Left ventricle myocardium inferior (tissue), 1 donor: ENCODE results near the gene KLHL40. TPM values are rescaled to one million over a fixed set of nuclear protein-coding genes. Genes with fewer than 3 reads are reported as not detected.

Source experiments
- DNase-seq: peaks from one replicate; pipeline ENCODE4 v3.0.0-alpha.2; 2020
- H3K27ac ChIP-seq: fragments of 200-600 bp; replicated peaks from 2 replicates; pipeline ENCODE4 v1.8.0; 2021
- H3K27me3 ChIP-seq: fragments of 200-600 bp; 2 replicates; pipeline ENCODE4 v1.8.0; 2021; ENCODE audit warnings: low read depth
- H3K36me3 ChIP-seq: fragments of 200-600 bp; 2 replicates; pipeline ENCODE4 v1.8.0; 2021
- H3K4me1 ChIP-seq: fragments of 200-600 bp; 2 replicates; pipeline ENCODE4 v1.8.0; 2021
- H3K4me3 ChIP-seq: fragments of 200-600 bp; 2 replicates; pipeline ENCODE4 v1.8.0; 2021; ENCODE audit warnings: mild to moderate bottlenecking, moderate library complexity
- H3K9me3 ChIP-seq: fragments of 200-600 bp; replicated peaks from 2 replicates; pipeline ENCODE4 v1.8.0; 2021
- intact Hi-C: fragments of 100-400 bp; cut with micrococcal nuclease; formaldehyde crosslinking; loops from one replicate; pipeline ENCODE4 v1.11.0; 2022
- total RNA-seq: library from RNA; stranded (reverse); fragmentation: NEBNext Ultra II Directional; extraction: Animal tissue kit (Norgen Biotek cat#: 25700); gene quantifications from one replicate; pipeline ENCODE4 v1.2.1, GENCODE V29; 2021
- TF ChIP-seq, protein P1 (sequence below): fragments of 200-600 bp; IDR thresholded peaks from 2 replicates; pipeline ENCODE4 v1.8.0; 2021; ENCODE audit warnings: antibody characterized with exemption, mild to moderate bottlenecking, borderline replicate concordance
- donor health status: DM: no; HTN: yes; CAD: no; lungs with severe emphysema.

The KLHL40 gene
- total RNA-seq, 1 donor from 2014 or later: 0.22 TPM

DNA sequence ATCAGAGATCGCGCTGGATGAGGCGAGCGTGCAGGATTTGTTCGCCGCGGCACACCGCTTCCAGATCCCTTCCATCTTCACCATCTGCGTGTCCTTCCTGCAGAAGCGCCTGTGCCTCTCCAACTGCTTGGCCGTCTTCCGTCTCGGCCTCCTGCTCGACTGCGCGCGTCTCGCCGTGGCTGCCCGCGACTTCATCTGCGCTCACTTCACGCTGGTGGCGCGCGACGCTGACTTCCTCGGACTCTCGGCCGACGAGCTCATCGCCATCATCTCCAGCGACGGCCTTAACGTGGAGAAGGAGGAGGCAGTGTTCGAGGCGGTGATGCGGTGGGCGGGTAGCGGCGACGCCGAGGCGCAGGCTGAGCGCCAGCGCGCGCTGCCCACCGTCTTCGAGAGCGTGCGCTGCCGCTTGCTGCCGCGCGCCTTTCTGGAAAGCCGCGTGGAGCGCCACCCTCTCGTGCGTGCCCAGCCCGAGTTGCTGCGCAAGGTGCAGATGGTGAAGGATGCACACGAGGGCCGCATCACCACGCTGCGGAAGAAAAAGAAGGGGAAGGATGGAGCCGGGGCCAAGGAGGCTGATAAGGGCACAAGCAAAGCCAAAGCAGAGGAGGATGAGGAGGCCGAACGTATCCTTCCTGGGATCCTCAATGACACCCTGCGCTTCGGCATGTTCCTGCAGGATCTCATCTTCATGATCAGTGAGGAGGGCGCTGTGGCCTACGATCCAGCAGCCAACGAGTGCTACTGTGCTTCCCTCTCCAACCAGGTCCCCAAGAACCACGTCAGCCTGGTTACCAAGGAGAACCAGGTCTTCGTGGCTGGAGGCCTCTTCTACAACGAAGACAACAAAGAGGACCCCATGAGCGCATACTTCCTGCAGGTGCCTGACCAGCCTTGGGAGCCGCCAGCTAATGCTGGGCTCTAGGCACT is 819 bp downstream of the KLHL40 start:
- no peaks in the 10 kb centered on the region for H3K36me3 ChIP-seq
- H3K4me1 ChIP-seq: peaks cover 30% of the 10 kb centered on the region
- H3K27me3 ChIP-seq: peaks cover 23% of the 10 kb centered on the region
- TF ChIP-seq, protein P1, sequence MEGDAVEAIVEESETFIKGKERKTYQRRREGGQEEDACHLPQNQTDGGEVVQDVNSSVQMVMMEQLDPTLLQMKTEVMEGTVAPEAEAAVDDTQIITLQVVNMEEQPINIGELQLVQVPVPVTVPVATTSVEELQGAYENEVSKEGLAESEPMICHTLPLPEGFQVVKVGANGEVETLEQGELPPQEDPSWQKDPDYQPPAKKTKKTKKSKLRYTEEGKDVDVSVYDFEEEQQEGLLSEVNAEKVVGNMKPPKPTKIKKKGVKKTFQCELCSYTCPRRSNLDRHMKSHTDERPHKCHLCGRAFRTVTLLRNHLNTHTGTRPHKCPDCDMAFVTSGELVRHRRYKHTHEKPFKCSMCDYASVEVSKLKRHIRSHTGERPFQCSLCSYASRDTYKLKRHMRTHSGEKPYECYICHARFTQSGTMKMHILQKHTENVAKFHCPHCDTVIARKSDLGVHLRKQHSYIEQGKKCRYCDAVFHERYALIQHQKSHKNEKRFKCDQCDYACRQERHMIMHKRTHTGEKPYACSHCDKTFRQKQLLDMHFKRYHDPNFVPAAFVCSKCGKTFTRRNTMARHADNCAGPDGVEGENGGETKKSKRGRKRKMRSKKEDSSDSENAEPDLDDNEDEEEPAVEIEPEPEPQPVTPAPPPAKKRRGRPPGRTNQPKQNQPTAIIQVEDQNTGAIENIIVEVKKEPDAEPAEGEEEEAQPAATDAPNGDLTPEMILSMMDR: no peak
- H3K4me3 ChIP-seq: peak overlapping the region; percentile 34
- no peaks in the 10 kb centered on the region for H3K9me3 ChIP-seq
- no peak overlapping the region for H3K27ac ChIP-seq
- intact Hi-C loops: no loop called here
- DNase-seq: peak; percentile 13

- Histone ChIP-seq H3K27me3 (peaks cover 23% of the 10 kb centered on the region), H3K4me3 (no peak overlapping the region), H3K4me1 (peaks cover 30% of the 10 kb centered on the region), H3K27ac (no peak overlapping the region), H3K36me3 (no peaks in the 10 kb centered on the region), H3K9me3 (no peaks in the 10 kb centered on the region)
- TF ChIP-seq, protein P1: no peak
- DNase-seq: peak; percentile 4
- intact Hi-C loops: no loop called here
Observed at GRCh38 chr3:42686832-42687650, 1.7 kb downstream of the KLHL40 start.

DNA sequence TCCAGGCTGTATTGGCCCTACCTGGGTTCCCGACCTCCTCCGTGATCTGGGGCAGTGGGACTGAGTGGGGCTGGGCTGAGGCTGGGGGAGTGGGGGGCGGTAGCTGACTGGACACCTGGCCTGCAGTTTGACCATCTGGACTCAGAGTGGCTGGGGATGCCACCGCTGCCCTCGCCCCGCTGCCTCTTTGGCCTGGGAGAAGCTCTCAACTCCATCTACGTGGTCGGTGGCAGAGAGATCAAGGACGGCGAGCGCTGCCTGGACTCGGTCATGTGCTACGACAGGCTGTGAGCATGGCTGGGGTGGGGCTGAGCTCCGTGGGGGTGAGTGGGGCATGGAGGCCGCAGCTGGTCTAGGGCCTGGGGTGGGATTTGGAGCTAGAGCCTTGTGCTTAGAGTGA is 2.7 kb downstream of the KLHL40 start:
- no peak overlapping the region for H3K4me3 ChIP-seq
- no peak overlapping the region for H3K27ac ChIP-seq
- intact Hi-C loops: no loop called here
- H3K36me3 ChIP-seq: no peaks in the 10 kb centered on the region
- TF ChIP-seq, protein P1: no peak
- H3K9me3 ChIP-seq: no peaks in the 10 kb centered on the region
- H3K27me3 ChIP-seq: peaks cover 23% of the 10 kb centered on the region
- H3K4me1 ChIP-seq: peaks cover 30% of the 10 kb centered on the region
- DNase-seq: peak; percentile 14

- TF ChIP-seq, protein P1: no peak
- Histone ChIP-seq H3K4me1 (peaks cover 24% of the 10 kb centered on the region), H3K4me3 (no peak overlapping the region), H3K27ac (no peak overlapping the region), H3K27me3 (peaks cover 23% of the 10 kb centered on the region), H3K9me3 (no peaks in the 10 kb centered on the region), H3K36me3 (no peaks in the 10 kb centered on the region)
- intact Hi-C loops: no loop called here
- peak; percentile 8 for DNase-seq
Observed at GRCh38 chr3:42688487-42689420, 3.4 kb downstream of the KLHL40 start.
